HUES48 (cell line): ENCODE results near the gene POLL.

Experiments used
- H3K27ac ChIP-seq: one replicate; pipeline ENCODE4 v1.7.0; 2013; ENCODE audit warnings: low read depth, low read length, inconsistent platforms
- H3K27me3 ChIP-seq: 2 replicates; pipeline ENCODE4 v1.6.1; 2013; ENCODE audit warnings: mild to moderate bottlenecking, low read length; ENCODE audit not compliant: control insufficient read depth, insufficient read depth
- H3K36me3 ChIP-seq: 2 replicates; pipeline ENCODE4 v1.6.1; 2013; ENCODE audit warnings: low read length; ENCODE audit not compliant: control insufficient read depth, insufficient read depth
- H3K4me1 ChIP-seq: 2 replicates; pipeline ENCODE4 v1.6.1; 2013; ENCODE audit warnings: mild to moderate bottlenecking, low read length; ENCODE audit not compliant: control insufficient read depth, insufficient read depth
- H3K4me3 ChIP-seq: 2 replicates; pipeline ENCODE4 v1.5.1; 2013; ENCODE audit warnings: mild to moderate bottlenecking, low read depth, low read length
- H3K9ac ChIP-seq: 2 replicates; pipeline ENCODE4 v1.6.1; 2013; ENCODE audit warnings: mild to moderate bottlenecking, low read depth, low read length, moderate library complexity
- H3K9me3 ChIP-seq: 2 replicates; pipeline ENCODE4 v1.6.1; 2013; ENCODE audit warnings: low read length; ENCODE audit not compliant: control insufficient read depth, insufficient read depth

POLL gene

DNA sequence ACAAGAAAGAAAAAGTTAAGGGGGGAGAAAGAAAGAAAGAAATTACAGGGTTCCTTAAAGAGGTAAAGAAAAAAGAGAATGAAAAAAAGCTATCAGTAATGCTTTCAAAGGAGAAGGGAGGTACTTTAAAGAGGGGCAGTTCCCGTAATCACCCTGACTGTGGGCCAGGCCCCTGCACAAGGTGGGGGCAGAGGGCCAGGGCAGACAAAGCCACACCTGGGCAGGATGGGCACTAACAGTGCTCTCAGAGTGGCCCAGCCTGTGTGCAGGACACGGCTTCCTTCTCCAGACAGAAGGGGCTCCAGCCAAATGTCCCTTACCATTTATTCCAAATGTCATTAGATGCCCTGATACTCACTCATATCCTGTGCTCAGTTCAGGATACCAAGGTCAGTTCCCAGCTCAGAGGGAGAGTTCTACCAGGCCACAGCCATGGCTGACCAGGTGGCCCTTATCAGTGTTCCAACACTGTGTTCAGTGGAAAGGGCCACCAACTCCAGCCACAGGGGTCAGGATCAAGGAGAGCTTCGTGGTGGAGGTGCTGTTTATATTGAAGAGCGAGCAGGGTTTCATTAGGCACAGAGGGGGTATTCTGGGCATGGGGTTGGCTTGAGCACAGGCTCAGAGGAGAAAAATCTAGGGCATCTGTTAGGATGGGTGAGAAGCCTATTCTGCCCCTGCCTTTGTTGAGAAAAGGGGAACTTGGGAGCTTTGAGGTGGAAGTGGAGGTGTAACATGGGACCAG is 29.9 kb upstream of the POLL start:
- no peaks in the 10 kb centered on the region for H3K9me3 ChIP-seq
- no peak overlapping the region for H3K9ac ChIP-seq
- no peak overlapping the region for H3K4me3 ChIP-seq
- peaks cover 21% of the 10 kb centered on the region for H3K4me1 ChIP-seq
- H3K36me3 ChIP-seq: peaks cover 3% of the 10 kb centered on the region; the same call in 1 of the 2 replicates
- no peak overlapping the region for H3K27ac ChIP-seq
- no peaks in the 10 kb centered on the region for H3K27me3 ChIP-seq

DNA sequence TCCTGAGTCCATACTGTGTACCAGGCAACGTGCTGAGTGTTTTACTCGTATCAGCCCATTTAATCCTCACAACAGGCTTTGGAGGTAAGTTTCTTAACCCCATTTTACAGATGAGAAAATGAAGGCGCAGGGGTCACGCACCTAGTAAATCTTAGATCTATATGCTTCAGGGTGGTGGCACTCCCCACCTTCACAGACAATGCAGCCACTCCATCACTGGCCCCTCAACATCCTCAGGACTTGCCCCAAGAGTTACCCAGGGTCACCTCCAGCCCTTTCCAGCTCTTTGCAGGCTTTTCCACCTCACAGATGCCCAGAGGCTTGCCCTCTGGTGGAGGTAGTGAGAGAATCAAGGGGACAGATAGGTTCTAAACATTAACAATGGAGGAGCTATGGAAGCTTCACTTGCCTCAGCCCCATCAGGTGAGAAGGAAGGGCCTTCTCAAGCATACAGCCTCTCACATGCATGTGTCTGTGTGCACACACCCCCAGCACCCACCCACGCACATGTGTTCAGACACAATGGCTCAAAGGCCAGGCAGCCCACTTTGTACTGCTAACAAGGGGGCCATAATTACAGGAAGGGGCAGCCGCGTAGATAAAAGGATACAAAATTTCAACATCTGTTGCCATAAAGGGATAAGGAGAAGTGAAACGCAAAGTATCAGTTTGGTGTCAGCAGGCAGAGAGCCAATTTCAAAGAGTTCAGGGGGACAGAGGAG is 29.2 kb upstream of the POLL start:
- no peak overlapping the region for H3K4me3 ChIP-seq
- H3K27me3 ChIP-seq: no peaks in the 10 kb centered on the region
- H3K36me3 ChIP-seq: peaks cover 3% of the 10 kb centered on the region; the same call in 1 of the 2 replicates
- H3K9ac ChIP-seq: no peak overlapping the region
- no peaks in the 10 kb centered on the region for H3K9me3 ChIP-seq
- peaks cover 23% of the 10 kb centered on the region for H3K4me1 ChIP-seq
- no peak overlapping the region for H3K27ac ChIP-seq

DNA sequence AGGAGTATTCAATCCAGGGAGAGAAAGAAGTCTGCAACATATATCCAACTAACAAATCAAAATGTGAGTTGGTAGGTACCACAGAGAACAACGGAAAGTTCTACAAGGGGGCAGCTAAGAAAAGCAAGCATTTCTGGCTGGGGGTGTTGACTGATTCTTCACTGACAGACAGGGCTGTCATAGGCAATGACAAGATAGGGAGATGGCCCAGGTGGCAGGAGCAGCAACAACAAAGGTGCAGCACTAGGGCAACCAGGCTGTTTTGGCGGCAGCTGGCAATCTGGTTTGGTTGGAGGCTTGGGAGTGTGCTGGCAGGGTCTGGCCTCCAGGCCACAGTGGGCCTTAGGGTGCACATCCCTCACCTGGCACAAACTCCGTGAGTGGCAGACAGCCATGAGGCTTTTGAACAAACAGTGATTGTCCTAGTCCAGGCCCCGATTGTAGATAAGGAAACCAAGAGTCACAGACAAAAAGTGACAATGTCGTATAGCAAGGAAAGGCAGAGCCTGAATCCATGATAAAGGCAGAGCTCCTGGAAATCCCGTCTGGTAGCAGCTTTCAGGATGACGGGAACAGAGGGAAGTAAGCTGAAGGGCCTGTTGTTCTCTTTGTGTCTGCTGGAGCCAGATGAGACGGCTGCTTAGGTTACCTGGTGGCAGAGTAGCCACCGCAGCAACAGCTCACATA is 28.5 kb upstream of the POLL start:
- no peak overlapping the region for H3K4me3 ChIP-seq
- H3K9me3 ChIP-seq: no peaks in the 10 kb centered on the region
- H3K27ac ChIP-seq: no peak overlapping the region
- H3K9ac ChIP-seq: no peak overlapping the region
- H3K36me3 ChIP-seq: peaks cover 11% of the 10 kb centered on the region
- H3K4me1 ChIP-seq: peaks cover 23% of the 10 kb centered on the region
- no peaks in the 10 kb centered on the region for H3K27me3 ChIP-seq

DNA sequence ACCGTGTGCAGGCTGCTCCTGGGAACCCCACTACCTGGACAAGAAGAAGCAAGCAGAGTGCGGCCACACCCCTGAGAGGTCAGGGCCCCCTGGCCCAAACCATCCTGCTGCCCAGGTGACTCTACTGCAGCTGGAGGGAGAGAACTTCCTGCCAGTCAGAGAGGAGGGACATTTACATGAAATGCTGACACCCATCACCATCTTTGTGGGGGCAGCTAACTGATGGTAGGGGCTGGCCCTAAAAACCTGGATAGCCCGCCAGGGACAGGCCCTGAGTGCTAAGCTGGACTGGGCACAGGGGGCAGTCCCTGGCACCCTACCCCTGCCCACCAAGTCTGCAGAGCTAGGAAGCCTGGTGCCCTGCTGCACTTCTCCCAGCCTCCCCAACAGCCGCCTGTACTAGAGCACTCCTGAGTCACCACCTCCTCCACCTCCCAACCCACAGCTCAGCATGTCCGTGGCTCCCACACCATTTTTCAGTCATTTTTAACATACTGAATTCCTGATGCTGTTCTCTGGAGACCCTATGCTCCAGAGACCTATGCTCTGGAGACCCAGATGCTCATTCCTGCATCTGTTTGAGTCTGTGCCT is 27.6 kb upstream of the POLL start:
- Histone ChIP-seq H3K36me3 (peaks cover 17% of the 10 kb centered on the region), H3K4me3 (no peak overlapping the region), H3K9me3 (no peaks in the 10 kb centered on the region), H3K9ac (no peak overlapping the region), H3K27ac (peak overlapping the region; percentile 62), H3K4me1 (peaks cover 23% of the 10 kb centered on the region), H3K27me3 (no peaks in the 10 kb centered on the region)

DNA sequence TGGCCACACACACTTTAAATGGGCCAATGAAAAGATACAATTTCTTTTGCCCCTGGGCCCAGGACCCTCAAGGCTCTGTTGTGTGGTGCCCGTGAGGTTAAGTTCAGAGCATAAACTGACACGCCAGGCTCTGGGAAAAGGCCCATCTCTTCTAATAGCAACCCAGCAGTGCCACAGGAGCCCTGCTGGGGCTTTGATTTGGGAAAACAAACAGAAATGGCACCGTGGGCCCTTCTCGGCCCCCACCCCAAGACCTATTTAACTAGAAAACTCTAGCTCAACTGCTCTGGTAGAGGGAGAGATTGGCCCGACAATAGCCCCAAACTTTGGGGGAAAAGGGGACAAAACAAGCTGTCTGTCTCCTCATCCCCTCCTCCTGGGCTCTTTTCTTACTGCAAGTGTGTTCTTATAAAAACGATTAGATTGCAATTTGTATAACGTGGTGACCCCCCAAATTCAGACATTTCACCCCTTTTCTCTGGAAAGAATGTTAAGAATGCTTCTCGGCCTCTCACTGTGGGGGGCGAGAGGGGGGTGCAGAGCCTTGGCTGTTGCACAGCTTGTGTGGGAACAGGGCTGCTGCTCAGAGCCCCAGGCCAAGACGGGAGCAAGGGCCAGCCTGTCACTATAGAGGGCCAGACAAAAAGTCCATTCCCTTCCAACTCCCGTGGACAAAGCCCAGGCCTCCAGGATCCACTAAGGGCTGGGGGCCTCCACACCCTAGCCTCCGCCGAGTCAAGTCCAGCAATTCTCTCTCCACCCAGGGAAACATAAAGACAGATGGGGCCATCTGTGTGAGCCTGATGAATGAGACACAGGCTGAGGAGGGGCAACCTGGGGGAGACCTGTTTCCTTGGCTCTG is 26.8 kb upstream of the POLL start:
- Histone ChIP-seq H3K9me3 (no peaks in the 10 kb centered on the region), H3K4me1 (peaks cover 23% of the 10 kb centered on the region), H3K27me3 (no peaks in the 10 kb centered on the region), H3K9ac (no peak overlapping the region), H3K36me3 (peaks cover 23% of the 10 kb centered on the region), H3K4me3 (no peak overlapping the region), H3K27ac (peak overlapping the region; percentile 62)

DNA sequence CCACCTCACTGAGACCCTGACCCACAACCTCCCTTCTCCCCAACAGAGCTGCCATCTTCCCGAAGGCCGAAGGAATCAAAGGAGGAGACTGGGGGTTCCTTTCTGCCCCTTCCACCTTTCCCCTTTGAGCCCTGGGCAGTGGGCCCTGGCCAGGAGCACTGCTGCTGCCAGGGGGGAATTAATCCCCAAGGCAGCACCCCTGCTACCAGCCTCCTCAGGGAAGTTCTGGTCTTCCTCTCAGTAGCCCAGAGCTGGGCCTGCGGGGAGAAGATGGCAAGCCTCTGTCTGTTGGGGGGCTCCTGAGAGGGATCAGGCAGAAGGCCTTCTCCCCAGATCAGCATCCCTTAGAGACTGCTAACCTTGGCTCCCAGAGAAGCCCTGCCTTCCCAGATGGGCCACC is 25.6 kb upstream of the POLL start:
- no peaks in the 10 kb centered on the region for H3K27me3 ChIP-seq
- H3K36me3 ChIP-seq: peaks cover 34% of the 10 kb centered on the region
- H3K27ac ChIP-seq: no peak overlapping the region
- H3K4me1 ChIP-seq: peaks cover 23% of the 10 kb centered on the region
- H3K9ac ChIP-seq: no peak overlapping the region
- H3K9me3 ChIP-seq: no peaks in the 10 kb centered on the region
- H3K4me3 ChIP-seq: no peak overlapping the region

DNA sequence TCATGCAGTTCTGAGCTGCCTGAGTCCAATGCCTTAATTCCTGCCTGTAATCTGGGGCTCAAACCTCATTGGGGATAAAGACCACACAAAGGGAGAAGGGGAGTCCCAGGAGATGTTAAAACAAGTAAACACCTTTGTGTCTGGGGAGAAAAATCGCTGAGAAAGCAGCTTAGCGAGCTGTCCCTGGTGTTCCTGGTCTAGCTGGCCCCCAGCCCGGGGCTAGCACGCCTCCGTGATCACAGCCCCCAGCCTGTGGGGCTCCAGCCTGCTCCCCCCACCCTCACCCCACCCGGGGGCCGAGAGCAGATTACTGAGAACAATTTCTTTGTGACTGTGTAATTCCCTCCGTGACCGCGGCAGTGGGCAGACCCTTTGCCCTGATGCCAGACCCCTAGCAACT is 24.8 kb upstream of the POLL start:
- no peak overlapping the region for H3K4me3 ChIP-seq
- peaks cover 37% of the 10 kb centered on the region for H3K36me3 ChIP-seq
- no peaks in the 10 kb centered on the region for H3K27me3 ChIP-seq
- H3K9me3 ChIP-seq: no peaks in the 10 kb centered on the region
- no peak overlapping the region for H3K27ac ChIP-seq
- H3K9ac ChIP-seq: no peak overlapping the region
- H3K4me1 ChIP-seq: peaks cover 24% of the 10 kb centered on the region

DNA sequence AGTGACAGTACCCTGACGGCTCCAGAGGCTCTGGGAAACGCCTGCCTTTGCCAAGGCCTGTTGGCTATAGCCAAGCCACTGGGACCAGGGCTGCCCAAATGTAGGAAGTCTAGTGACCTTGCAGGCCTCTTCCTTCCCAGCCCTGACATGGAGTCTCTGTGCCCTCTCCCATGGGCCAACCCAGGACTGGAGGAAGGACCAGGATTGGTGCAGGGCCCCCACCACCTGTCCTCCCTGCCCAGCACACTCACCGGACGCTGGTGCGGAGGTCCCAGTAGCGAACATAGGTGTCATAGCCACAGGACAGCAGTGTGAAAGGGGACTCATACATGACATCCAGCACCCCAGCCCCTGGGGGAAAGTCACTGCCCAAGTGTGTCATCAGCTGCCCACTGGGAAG is 24.0 kb upstream of the POLL start:
- H3K27ac ChIP-seq: no peak overlapping the region
- H3K4me3 ChIP-seq: no peak overlapping the region
- H3K4me1 ChIP-seq: peaks cover 29% of the 10 kb centered on the region
- no peak overlapping the region for H3K9ac ChIP-seq
- H3K36me3 ChIP-seq: peaks cover 37% of the 10 kb centered on the region
- no peaks in the 10 kb centered on the region for H3K27me3 ChIP-seq
- no peaks in the 10 kb centered on the region for H3K9me3 ChIP-seq

DNA sequence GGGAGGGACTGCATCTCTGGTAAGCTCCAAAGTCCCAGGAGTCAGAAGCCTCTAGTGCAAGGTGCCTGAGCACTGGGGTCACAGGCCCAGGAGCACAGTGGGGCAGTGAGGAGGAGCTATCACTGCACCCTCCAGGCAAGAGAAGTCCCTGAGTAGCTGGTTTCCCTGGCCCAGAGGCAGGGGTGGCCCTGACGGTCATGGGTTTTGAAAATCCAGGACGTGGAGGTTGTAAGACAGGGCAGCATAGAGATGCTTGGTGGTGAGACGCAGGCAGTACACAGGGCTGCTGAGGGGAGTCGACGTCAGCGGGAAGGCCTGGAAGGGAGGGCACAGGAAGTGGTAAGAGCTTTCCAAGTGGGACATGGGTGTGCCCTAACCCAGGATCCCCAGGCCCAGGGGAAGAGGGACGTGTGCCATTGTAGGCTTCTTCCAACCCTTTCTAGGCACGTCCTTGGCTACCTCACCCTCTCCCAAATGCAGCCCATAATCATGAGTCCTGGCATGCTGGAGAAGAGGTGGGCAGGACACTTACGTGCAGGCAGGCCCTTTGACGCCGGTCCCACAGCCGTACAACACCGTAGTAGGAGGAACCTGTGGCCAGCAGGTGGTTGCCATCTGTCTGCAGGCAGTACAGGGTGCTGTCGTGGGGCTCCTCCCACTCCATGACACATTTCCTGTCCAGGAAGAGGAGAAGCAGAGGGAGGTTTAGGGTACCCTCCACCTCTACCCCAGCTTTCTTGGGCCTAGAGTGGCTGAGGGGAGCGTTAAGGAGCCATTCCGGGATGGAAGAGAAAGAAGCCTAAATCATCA is 23.2 kb upstream of the POLL start:
- Histone ChIP-seq H3K9me3 (no peaks in the 10 kb centered on the region), H3K36me3 (peaks cover 37% of the 10 kb centered on the region), H3K4me1 (peaks cover 30% of the 10 kb centered on the region), H3K4me3 (no peak overlapping the region), H3K27ac (no peak overlapping the region), H3K27me3 (no peaks in the 10 kb centered on the region), H3K9ac (no peak overlapping the region)

DNA sequence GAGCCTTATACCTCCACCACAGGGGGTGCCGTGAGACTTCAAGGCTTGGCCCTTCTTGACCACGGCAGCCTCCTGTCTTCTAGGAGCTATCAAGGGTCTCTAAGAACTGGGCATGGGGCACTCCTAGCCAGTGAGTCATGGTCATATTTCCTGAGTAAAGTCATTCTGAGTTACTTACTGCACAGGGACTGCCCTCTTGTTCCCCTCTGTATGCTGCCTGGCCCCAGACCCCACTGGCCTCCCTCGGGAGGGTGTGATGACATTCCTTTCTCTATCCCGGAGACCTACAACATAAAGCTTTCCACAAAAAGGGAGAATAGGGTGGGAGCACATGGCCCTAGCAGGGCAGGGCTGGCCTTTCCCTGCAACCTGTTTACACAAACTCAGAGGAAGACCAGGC is 21.4 kb upstream of the POLL start:
- Histone ChIP-seq H3K9ac (no peak overlapping the region), H3K27ac (no peak overlapping the region), H3K27me3 (no peaks in the 10 kb centered on the region), H3K4me1 (peaks cover 19% of the 10 kb centered on the region), H3K9me3 (no peaks in the 10 kb centered on the region), H3K4me3 (no peak overlapping the region), H3K36me3 (peaks cover 37% of the 10 kb centered on the region)
